Activated T-helper 9 cell treated with anti-CD3 and anti-CD28 coated beads, Interleukin-2, amount 50 U/mL, for 16 hours (primary cell): ENCODE results near the gene WAS.
"Not testable (repeated sequence)": the region's sequence is repeated elsewhere in the genome, so short reads cannot be mapped to it uniquely, and the experiment has no call there.

Experiments
- DNase-seq: peaks from one replicate; pipeline ENCODE4 v3.0.0-alpha.2; 2020; ENCODE audit warnings: low read depth

The WAS gene

DNA sequence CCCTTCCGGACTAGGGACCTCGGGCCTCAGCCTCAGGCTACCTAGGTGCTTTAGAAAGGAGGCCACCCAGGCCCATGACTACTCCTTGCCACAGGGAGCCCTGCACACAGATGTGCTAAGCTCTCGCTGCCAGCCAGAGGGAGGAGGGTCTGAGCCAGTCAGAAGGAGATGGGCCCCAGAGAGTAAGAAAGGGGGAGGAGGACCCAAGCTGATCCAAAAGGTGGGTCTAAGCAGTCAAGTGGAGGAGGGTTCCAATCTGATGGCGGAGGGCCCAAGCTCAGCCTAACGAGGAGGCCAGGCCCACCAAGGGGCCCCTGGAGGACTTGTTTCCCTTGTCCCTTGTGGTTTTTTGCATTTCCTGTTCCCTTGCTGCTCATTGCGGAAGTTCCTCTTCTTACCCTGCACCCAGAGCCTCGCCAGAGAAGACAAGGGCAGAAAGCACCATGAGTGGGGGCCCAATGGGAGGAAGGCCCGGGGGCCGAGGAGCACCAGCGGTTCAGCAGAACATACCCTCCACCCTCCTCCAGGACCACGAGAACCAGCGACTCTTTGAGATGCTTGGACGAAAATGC is at the start of gene WAS:
WAS (plus strand) TSS at position 389 of the 572 bp plus-strand sequence; CDS start at position 444, 55 bp downstream.
- no peak for DNase-seq

GRCh38 chrX:48636301-48636700 is 47.3 kb upstream of the WAS start:
- no peak for DNase-seq

DNA sequence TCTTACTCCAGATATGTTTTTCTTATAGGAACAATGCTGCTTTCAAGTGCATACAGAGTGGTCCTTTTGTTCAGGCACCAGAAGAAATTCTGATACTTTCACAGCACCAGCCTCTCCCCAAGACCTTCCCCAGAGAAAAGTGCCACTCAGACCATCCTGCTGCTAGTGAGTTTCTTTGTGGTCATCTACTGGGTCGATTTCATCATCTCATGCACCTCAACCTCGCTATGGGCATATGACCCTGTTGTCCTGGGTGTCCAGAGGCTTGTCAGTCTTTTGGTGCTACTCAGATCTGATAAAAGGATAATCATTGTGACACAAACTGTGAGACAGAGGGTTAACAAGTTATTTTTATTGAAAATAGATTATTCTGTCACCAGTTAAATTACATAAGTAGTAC is 46.8 kb upstream of the WAS start:
- no peak for DNase-seq

DNA sequence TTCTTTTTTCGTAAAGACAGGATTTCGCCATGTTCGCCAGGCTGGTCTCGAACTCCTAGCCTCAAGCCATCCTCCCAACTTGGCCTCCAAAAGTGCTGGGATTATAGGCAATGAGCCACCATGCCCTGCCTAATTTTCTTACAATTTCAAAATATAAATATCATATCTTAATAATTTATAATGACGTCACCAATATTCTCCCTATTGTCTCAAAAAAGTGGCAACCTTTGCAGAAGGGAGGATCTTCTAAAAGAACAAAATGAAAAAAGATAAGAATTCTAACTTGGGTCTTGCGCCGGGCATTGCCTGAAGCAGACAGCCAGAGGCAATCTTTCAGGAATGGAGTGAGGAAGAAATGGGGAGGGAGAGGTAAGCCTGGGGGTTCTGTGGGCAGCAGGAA is 37.9 kb upstream of the WAS start:
- DNase-seq = no peak

- DNase-seq = no peak
These were observed 35.3 kb upstream of the WAS start for GRCh38 chrX:48648336-48648751.

- no peak for DNase-seq
These were observed 34.5 kb upstream of the WAS start for GRCh38 chrX:48649102-48649501.

DNA sequence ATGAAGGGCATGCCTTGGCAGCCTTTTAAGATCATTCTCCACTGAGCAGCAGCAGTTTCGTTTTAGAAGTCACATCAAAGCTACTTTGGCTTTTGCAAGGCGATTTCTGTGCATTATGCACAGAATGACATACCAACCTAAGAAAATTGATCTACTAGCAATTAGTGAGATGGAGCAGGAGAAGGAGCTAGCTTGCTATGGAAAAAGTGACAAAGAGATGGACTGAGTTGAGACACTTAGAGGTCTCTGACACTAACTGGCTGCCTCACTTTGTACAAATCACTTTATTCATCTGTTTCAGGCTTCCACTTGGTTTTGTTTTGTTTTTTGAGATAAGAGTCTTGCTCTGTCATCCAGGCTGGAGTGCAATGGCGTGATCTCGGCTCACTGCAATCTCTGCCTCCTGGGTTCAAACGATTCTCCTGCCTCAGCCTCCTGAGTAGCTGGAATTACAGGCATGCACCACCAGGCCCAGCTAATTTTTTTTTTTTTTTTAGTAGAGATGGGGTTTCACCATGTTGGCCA is 31.5 kb upstream of the WAS start:
- not testable (repeated sequence) for DNase-seq

DNA sequence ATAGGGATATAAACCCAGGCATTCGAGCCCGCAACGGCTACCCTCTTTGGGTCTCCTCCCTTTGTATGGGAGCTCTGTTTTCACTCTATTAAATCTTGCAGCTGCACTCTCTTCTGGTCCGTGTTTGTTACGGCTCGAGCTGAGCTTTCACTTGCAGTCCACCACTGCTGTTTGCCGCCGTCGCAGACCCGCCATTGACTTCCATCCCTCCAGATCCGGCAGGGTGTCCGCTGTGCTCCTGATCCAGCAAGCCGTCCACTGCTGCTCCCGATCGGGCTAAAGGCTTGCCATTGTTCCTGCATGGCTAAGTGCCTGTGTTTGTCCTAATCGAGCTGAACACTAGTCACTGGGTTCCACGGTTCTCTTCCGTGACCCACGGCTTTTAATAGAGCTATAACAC is 28.9 kb upstream of the WAS start:
- DNase-seq = not testable (repeated sequence)

- not testable (repeated sequence) for DNase-seq
These were observed 23.9 kb upstream of the WAS start for GRCh38 chrX:48659686-48660085.

GRCh38 chrX:48663241-48663640 is 20.4 kb upstream of the WAS start:
- no peak for DNase-seq

- no peak for DNase-seq
These were observed 19.4 kb upstream of the WAS start for GRCh38 chrX:48664156-48664555.

- DNase-seq = no peak
These were observed 17.6 kb upstream of the WAS start for GRCh38 chrX:48665991-48666390.

DNA sequence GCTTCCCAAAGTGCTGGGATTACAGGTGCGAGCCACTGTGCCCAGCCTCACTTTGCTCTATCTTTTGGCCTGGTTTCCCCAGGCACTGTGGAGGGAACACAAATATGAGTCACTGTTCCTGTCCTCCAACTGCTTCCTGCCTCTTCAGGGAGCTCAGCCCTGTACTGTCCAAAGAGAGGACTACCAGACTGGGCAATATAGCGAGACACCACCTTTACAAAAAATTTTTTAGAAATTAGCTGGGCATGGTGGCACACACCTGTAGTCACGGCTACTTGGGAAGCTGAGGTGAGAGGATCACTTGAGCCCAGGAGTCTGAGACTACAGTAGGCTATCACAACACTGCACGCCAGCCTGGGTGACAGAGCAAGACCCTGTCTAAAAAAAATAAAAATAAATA is 16.9 kb upstream of the WAS start:
- DNase-seq = no peak

GRCh38 chrX:48667509-48667908 is 16.1 kb upstream of the WAS start:
- no peak for DNase-seq

DNA sequence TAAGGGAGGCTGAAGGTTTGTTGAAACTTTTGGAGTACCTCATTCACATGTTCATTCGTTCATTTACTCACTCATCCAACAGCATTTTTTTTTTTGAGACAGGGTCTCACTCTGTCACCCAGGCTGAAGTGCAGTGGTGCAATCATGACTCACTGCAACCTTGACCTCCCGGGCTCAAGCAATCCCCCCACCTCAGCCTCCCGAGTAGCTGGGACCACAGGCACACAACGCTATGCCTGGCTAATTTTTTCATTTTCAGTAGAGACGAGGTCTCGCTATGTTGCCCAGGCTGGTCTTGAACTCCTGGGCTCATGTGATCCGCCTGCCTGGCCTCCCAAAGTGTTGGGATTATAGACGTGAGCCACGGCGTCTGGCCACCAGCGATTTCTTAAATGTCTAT is 15.4 kb upstream of the WAS start:
- DNase-seq = not testable (repeated sequence)

GRCh38 chrX:48676106-48676892 is 7.3 kb upstream of the WAS start:
- peak; percentile 76 for DNase-seq

GRCh38 chrX:48676893-48677270 is 6.7 kb upstream of the WAS start:
- DNase-seq = no peak

DNA sequence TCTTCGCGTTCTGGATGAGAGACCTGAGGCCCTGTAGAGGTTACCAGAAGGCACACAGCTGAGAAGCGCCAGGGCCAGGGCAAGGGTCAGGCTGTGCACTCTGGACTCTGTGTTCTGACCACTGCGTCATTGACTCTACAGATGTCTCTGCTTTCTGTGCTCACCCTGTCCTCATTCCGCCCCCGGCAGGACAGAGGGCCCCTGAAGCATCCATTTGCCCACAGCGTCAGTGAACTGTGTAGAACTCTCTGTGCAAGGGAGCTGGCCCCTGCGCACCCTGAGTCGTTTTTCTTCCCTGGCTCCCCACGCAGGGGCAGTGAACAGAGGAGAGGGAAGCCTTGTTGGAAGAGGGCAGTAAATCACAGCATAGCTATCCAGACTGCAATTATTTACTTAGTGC is 6.1 kb upstream of the WAS start:
- no peak for DNase-seq

- not testable (repeated sequence) for DNase-seq
These were observed 3.1 kb upstream of the WAS start for GRCh38 chrX:48680467-48680866.

GRCh38 chrX:48680925-48681324 is 2.7 kb upstream of the WAS start:
- DNase-seq = not testable (repeated sequence)

DNA sequence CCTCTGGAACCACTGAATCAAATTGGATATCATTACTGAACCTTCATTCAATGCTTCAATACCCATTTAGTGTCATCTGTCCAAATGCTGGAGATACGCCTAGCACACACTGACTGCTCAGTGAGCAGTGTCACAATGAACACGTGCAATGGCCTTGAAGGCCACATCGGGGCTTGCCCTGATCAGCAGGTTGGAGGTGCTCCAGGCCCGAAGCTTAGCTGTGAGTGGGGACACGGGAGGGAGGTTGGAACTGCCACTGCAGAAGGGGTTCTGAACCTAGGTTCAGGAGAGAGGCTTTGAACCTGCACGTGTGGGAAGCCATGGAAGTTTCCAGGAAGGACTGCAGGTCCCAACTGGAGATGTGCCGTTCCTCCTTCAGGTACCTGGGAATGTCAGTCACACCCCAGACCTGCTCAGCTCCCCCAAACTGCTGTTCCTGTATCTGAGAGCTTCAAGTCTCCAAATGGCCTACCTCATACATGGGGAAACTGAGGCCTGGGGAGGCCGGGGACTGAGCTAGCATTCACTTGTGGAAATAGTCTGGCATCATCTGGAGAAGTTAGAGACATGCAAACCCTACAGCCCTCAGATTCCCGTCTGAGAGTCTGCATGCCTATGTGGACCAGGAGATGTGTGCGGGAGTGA is 1.9 kb upstream of the WAS start:
- DNase-seq = no peak

GRCh38 chrX:48682795-48683194 is 804 bp upstream of the WAS start:
- DNase-seq = not testable (repeated sequence)

- no peak for DNase-seq
These were observed 535 bp downstream of the WAS start for GRCh38 chrX:48684134-48684533.
